ENCODE results near the gene KCNAB2.

GRCh38 chr1:6127587-6128163, 82.0 kb downstream of the KCNAB2 start:
- no peak for TF ChIP-seq CTCF (IDR thresholded peaks at IDR 0.05)
- TF ChIP-seq POLR2AphosphoS5 (IDR thresholded peaks at IDR 0.05; ENCODE audit: low read depth, low read length), result no peak
- TF ChIP-seq FOXJ3 (CRISPR knock-in tag; IDR thresholded peaks at IDR 0.05), result no peak
- TF ChIP-seq EP300 (IDR thresholded peaks at IDR 0.05; ENCODE audit: borderline replicate concordance in 1 of 2, low read depth in 1 of 2, low read length in 1 of 2), result no peak
- no peak for TF ChIP-seq SIN3A (IDR thresholded peaks at IDR 0.05; ENCODE audit: borderline replicate concordance, low read depth, low read length)
- TF ChIP-seq MAX (IDR thresholded peaks at IDR 0.05; ENCODE audit: low read depth), result no peak
- TF ChIP-seq TCF12 (IDR thresholded peaks at IDR 0.05), result no peak
- no peak for TF ChIP-seq USF2 (IDR thresholded peaks at IDR 0.05; ENCODE audit: borderline replicate concordance, low read depth, low read length)
- TF ChIP-seq GABPA (IDR thresholded peaks at IDR 0.05; ENCODE audit: low read depth), result no peak
- no peak for TF ChIP-seq FOXM1 (IDR thresholded peaks at IDR 0.05; ENCODE audit: low read depth)
- TF ChIP-seq TAF1 (IDR thresholded peaks at IDR 0.05; ENCODE audit: borderline replicate concordance, low read depth, low read length), result no peak
